PC-3 (cell line): ENCODE data around the gene RNU1-4. TPM values are rescaled to one million over a fixed set of nuclear protein-coding genes. Genes with fewer than 3 reads are reported as not detected.
"Not testable (repeated sequence)": the region's sequence is repeated elsewhere in the genome, so short reads cannot be mapped to it uniquely, and the experiment has no call there.

Experiments used
- ATAC-seq: fragments of 200-7000 bp; cut with Tn5 transposase; 2 replicates; pipeline ENCODE4 v1.9.1; 2020; ENCODE audit warnings: mild to moderate bottlenecking, moderate library complexity
- BruUV-seq: library from RNA; stranded (reverse); fragments of 400-500 nt; replicated peaks from 2 replicates; lab custom pipeline; 2021; lab: Mats Ljungman, UMichigan
- CTCF ChIA-PET: fragments of 300-600 bp; sonication (Branson Sonifier 250); formaldehyde crosslinking; loops from one replicate; lab custom pipeline; 2022; ENCODE audit warnings: antibody characterized with exemption; lab: Charles Lee
- POLR2A ChIA-PET: fragments of 300-600 bp; sonication (Branson Sonifier 250); formaldehyde crosslinking; loops from one replicate; lab custom pipeline; 2022; ENCODE audit warnings: antibody characterized with exemption; ENCODE audit not compliant: unreplicated experiment; lab: Charles Lee
- DNase-seq: peaks from one replicate; pipeline ENCODE4 v3.0.0-alpha.2; 2015
- H2AFZ ChIP-seq: fragments of 300-600 bp; sonication (generic); 2 replicates; pipeline ENCODE4 v1.6.0; 2016; ENCODE audit warnings: antibody characterized with exemption, low read length
- H3F3A ChIP-seq: fragments of 300-600 bp; sonication (generic); one replicate; pipeline ENCODE4 v1.6.0; 2017; ENCODE audit warnings: antibody characterized with exemption, low read length, control low read depth, mild to moderate bottlenecking; ENCODE audit not compliant: unreplicated experiment
- H3K27ac ChIP-seq: fragments of 300-600 bp; sonication (generic); 2 replicates; pipeline ENCODE4 v1.5.1; 2016; ENCODE audit warnings: mild to moderate bottlenecking, low read length
- H3K27me3 ChIP-seq: fragments of 300-600 bp; sonication (generic); 2 replicates; pipeline ENCODE4 v1.6.1; 2016; ENCODE audit warnings: low read length, mixed read lengths
- H3K36me3 ChIP-seq: fragments of 300-600 bp; sonication (generic); 2 replicates; pipeline ENCODE4 v1.6.1; 2016; ENCODE audit warnings: low read depth, mixed run types, low read length, mixed read lengths
- H3K4me1 ChIP-seq: fragments of 300-600 bp; sonication (generic); 2 replicates; pipeline ENCODE4 v1.5.1; 2016; ENCODE audit warnings: low read length; ENCODE audit not compliant: insufficient read depth
- H3K4me2 ChIP-seq: fragments of 300-600 bp; sonication (generic); 2 replicates; pipeline ENCODE4 v1.6.0; 2016; ENCODE audit warnings: low read length
- H3K4me3 ChIP-seq: fragments of 300-600 bp; sonication (generic); 2 replicates; pipeline ENCODE4 v1.5.1; 2016; ENCODE audit warnings: mild to moderate bottlenecking, low read length, mixed read lengths
- H3K79me2 ChIP-seq: fragments of 300-600 bp; sonication (generic); 2 replicates; pipeline ENCODE4 v1.6.1; 2017; ENCODE audit warnings: low read length, mixed read lengths
- H3K9ac ChIP-seq: fragments of 300-600 bp; sonication (generic); 2 replicates; pipeline ENCODE4 v1.6.0; 2016; ENCODE audit warnings: mild to moderate bottlenecking, low read length
- H3K9me2 ChIP-seq: fragments of 300-600 bp; sonication (generic); replicated peaks from 2 replicates; pipeline ENCODE4 v1.6.1; 2016; ENCODE audit warnings: mixed run types, low read length, mixed read lengths
- H3K9me3 ChIP-seq: fragments of 300-600 bp; sonication (generic); 2 replicates; pipeline ENCODE4 v1.6.1; 2016; ENCODE audit warnings: low read length, mixed read lengths
- H4K20me1 ChIP-seq: fragments of 300-600 bp; sonication (generic); 2 replicates; pipeline ENCODE4 v1.6.1; 2016; ENCODE audit warnings: low read length, mixed read lengths
- CTCF ChIP-seq: fragments of 300-600 bp; sonication (generic); conservative IDR thresholded peaks from 2 replicates; pipeline ENCODE4 v1.5.1; 2017; ENCODE audit warnings: antibody characterized with exemption, low read depth, mild to moderate bottlenecking, low read length
- EZH2 ChIP-seq: fragments of 300-600 bp; sonication (generic); IDR thresholded peaks from one replicate; pipeline ENCODE4 v1.6.1; 2017; ENCODE audit warnings: antibody characterized with exemption, mild to moderate bottlenecking, low read length; ENCODE audit not compliant: unreplicated experiment
- EZH2phosphoT487 ChIP-seq: fragments of 300-600 bp; sonication (generic); IDR thresholded peaks from 2 replicates; pipeline ENCODE4 v1.6.1; 2018; ENCODE audit warnings: mild to moderate bottlenecking, antibody characterized with exemption, low read length, borderline replicate concordance
- intact Hi-C: fragments of 100-400 bp; cut with micrococcal nuclease; formaldehyde crosslinking; loops from 2 replicates; pipeline ENCODE4 v1.9.0; 2023
- total RNA-seq: library from RNA; depleted of rRNA; stranded (reverse); fragments of >200 nt; gene quantifications from 2 replicates; pipeline ENCODE4 v1.2.3, GENCODE V29; 2014

Gene RNU1-4
- total RNA-seq, 1 experiment from 2014 or later: under 0.01 TPM

GRCh38 chr1:16727190-16728111, 12.9 kb upstream of the RNU1-4 start:
- Histone ChIP-seq H3K9ac (no peak overlapping the region), H3K4me1 (no peaks in the 10 kb centered on the region), H3K4me3 (no peak overlapping the region), H3K4me2 (no peak overlapping the region), H3K9me3 (no peaks in the 10 kb centered on the region), H4K20me1 (no peaks in the 10 kb centered on the region), H2AFZ (no peak overlapping the region), H3K27me3 (0 out of 2 replicates have a peak, but pooled peaks cover 5% of the 10 kb centered on the region), H3K9me2 (no peaks in the 10 kb centered on the region), H3K79me2 (no peaks in the 10 kb centered on the region), H3F3A (no peaks in the 10 kb centered on the region), H3K36me3 (no peaks in the 10 kb centered on the region), H3K27ac (no peak overlapping the region)
- POLR2A ChIA-PET: no interaction called here
- intact Hi-C loops: no loop called here
- DNase-seq (peak; percentile 45), ATAC-seq (peak; percentile 48)
- CTCF ChIA-PET: no interaction called here
- TF ChIP-seq EZH2phosphoT487 (no peak), CTCF (no peak), EZH2 (no peak)
- no TSS peak for BruUV-seq

DNA sequence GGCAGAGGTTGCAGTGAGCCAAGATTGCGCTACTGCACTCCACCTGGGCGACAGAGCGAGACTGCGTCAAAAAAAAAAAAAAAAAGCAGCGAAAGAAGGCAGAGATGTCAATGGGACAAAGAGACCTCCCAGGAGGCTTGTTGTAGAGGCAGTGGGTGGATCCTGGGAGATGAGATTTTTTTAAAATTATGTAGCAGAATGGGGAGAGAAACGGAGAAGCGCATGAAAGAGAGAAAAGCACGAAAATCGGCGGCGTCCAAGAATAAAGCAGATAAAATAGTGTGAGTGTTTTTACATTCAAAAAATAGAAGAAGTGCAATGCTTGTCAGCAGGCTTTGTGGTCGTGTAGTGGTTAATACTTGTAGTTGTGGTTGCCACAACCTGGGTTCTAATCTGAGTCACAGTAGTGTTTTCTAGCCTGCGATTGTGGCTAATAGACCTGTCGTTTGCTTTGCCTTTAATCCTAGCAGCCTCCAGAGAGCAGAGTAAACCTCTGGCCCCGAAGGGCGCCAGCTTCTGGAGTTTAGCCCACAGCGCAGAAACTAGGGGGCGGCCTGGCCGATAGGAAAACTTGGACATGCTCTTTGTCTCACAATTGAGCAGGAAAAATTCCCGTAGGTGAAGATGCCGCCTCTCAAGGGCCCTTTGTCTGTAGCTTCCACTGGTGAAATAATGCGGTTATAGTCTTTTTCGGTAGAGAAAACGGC, 11.9 kb upstream of the RNU1-4 start:
- H3K27ac ChIP-seq, H3K79me2 ChIP-seq, DNase-seq, intact Hi-C loops, ATAC-seq, H3K9me3 ChIP-seq, H3K27me3 ChIP-seq, H3K4me3 ChIP-seq, H3K4me1 ChIP-seq, H4K20me1 ChIP-seq, H3K36me3 ChIP-seq, H3K4me2 ChIP-seq, H2AFZ ChIP-seq, POLR2A ChIA-PET, H3K9me2 ChIP-seq, CTCF ChIA-PET, H3K9ac ChIP-seq, BruUV-seq, H3F3A ChIP-seq: not testable (repeated sequence)

DNA sequence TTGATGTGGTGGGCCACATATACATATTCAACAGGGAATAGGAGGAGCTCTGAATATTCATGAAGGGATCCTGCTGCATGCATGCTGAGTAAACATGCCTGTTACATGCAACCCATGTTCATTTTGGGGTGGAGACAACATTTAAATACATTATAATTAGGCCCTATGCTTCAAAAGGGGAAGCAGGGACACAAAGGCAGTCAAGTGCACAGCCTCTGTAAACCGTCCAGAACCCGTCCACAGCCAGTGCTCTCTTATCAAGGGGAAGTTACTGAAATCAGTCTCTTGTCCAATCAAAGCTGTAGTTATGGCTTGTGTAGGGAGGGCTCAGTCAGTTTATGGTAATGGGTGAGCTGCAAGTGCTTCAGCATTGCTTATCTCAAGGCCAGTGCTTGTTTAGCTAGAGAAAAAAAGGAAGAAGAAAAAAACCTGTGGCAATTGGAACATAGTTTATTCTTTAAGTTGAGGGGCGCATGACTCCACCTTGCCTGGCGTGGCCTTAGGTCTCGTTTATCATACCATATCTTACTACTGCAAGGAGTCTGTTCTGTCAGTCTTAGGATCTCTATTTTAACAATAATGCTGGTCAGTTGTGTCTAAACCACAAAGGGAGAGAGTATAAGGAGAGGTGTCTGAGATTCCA, 7.9 kb upstream of the RNU1-4 start:
- CTCF ChIA-PET, H3K27ac ChIP-seq, intact Hi-C loops, H3K4me2 ChIP-seq, POLR2A ChIA-PET, ATAC-seq, H3K27me3 ChIP-seq, H3F3A ChIP-seq, H3K4me3 ChIP-seq, H3K4me1 ChIP-seq, H3K9me3 ChIP-seq, H3K9ac ChIP-seq, H4K20me1 ChIP-seq, H2AFZ ChIP-seq, H3K36me3 ChIP-seq, H3K9me2 ChIP-seq, DNase-seq, BruUV-seq, H3K79me2 ChIP-seq: not testable (repeated sequence)

DNA sequence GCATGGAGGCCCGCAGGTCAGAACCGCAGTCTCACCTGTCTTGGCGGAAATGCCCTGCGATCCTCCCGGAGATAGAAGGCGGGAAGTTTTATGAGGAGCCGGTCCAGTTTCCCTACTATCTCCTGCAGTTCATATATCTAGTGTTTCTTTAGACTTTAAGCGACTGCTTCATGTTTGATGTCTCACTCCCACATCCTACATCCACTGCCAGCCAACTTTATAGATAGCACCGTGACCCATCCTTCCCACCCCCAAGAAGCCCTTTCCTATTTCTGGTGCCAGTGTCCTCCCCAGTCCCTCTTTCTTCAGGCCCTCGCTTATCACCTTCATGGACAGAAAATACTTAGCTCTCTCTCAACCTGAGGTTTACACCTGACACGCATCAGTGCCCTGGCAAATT, 914 bp downstream of the RNU1-4 start:
- DNase-seq, H3K36me3 ChIP-seq, H3K9me2 ChIP-seq, H3K4me1 ChIP-seq, H4K20me1 ChIP-seq, ATAC-seq, H3F3A ChIP-seq, H3K9ac ChIP-seq, BruUV-seq, H2AFZ ChIP-seq, CTCF ChIA-PET, intact Hi-C loops, H3K27me3 ChIP-seq, H3K9me3 ChIP-seq, H3K79me2 ChIP-seq, POLR2A ChIA-PET, H3K27ac ChIP-seq, H3K4me3 ChIP-seq, H3K4me2 ChIP-seq: not testable (repeated sequence)

DNA sequence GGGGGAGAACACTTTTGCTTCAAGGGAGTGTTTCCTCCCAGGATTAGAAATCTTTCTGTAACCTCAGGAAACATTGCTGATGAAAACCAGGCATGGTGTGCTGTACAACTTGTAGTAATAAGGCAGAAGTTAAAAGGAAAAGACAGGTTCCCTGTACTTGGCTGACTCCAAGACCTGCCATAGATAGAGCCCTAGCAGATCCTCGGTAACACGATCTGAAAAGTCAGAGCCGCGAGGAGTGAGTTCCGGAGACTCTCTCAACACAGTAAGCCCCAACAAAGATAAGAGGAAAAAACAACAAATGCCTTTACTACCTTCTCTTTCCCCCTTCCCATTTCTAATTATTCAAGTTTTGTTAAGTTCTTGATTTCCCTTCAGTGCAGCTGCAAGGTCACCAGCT, 7.3 kb downstream of the RNU1-4 start:
- H4K20me1 ChIP-seq, POLR2A ChIA-PET, H2AFZ ChIP-seq, H3K27me3 ChIP-seq, H3K4me1 ChIP-seq, CTCF ChIA-PET, H3K4me3 ChIP-seq, DNase-seq, H3K4me2 ChIP-seq, ATAC-seq, H3K27ac ChIP-seq, H3K9me2 ChIP-seq, H3K36me3 ChIP-seq, H3K79me2 ChIP-seq, H3F3A ChIP-seq, H3K9ac ChIP-seq, intact Hi-C loops, H3K9me3 ChIP-seq, BruUV-seq: not testable (repeated sequence)
